Large intestine (tissue), 3 donors: Measurements from ENCODE around the gene ITGA1. TPM values are rescaled to one million over a fixed set of nuclear protein-coding genes. Genes with fewer than 3 reads are reported as not detected.

ENCODE experiments used
- DNase-seq, 2 donors: peaks; one replicate each; pipeline versions ENCODE4 v3.0.0 to v3.0.0-alpha.2; 2013
- H3K27ac ChIP-seq: one replicate; pipeline ENCODE4 v1.5.1; 2013; ENCODE audit warnings: low read length
- H3K27me3 ChIP-seq: 2 replicates; pipeline ENCODE4 v1.6.1; 2013; ENCODE audit warnings: low read length; ENCODE audit not compliant: control insufficient read depth, insufficient read depth
- H3K36me3 ChIP-seq: 2 replicates; pipeline ENCODE4 v1.6.1; 2013; ENCODE audit warnings: low read length; ENCODE audit not compliant: control insufficient read depth, insufficient read depth
- H3K4me1 ChIP-seq: one replicate; pipeline ENCODE4 v1.6.1; 2013; ENCODE audit warnings: low read length; ENCODE audit not compliant: control insufficient read depth, insufficient read depth
- H3K4me3 ChIP-seq: one replicate; pipeline ENCODE4 v1.5.1; 2013; ENCODE audit warnings: low read length
- H3K9me3 ChIP-seq: one replicate; pipeline ENCODE4 v1.6.1; 2013; ENCODE audit warnings: mild to moderate bottlenecking, low read depth, low read length, moderate library complexity; ENCODE audit not compliant: control insufficient read depth
- WGBS: methylation state at CpG from one replicate; pipeline ENCODE4 v1.1.5; 2013; ENCODE audit warnings: low lambda C conversion rate; ENCODE audit not compliant: insufficient coverage; 5-methylcytosine and 5-hydroxymethylcytosine counted together
- polyA plus RNA-seq: library from polyadenylated mRNA; unstranded; fragments of 120-200 nt; gene quantifications from one replicate; pipeline ENCODE4 v1.2.1, GENCODE V29; 2013

The ITGA1 gene
- polyA plus RNA-seq, 1 donor: 30.8 TPM

GRCh38 chr5:52999344-52999949 is 211.7 kb downstream of the ITGA1 start:
- 83% methylated on average over 1 of the region's 1 CpG for WGBS
- Histone ChIP-seq H3K36me3 (no peaks in the 10 kb centered on the region), H3K27me3 (no peaks in the 10 kb centered on the region), H3K27ac (no peak overlapping the region), H3K9me3 (no peaks in the 10 kb centered on the region), H3K4me1 (no peaks in the 10 kb centered on the region), H3K4me3 (no peak overlapping the region)
- DNase-seq: no peak

GRCh38 chr5:53001541-53001940 is 213.8 kb downstream of the ITGA1 start:
- H3K9me3 ChIP-seq: no peaks in the 10 kb centered on the region
- H3K27me3 ChIP-seq: no peaks in the 10 kb centered on the region
- DNase-seq: no peak
- WGBS: no CpG with 5 or more reads among the region's 4 CpGs
- no peak overlapping the region for H3K27ac ChIP-seq
- no peaks in the 10 kb centered on the region for H3K4me1 ChIP-seq
- H3K36me3 ChIP-seq: no peaks in the 10 kb centered on the region
- H3K4me3 ChIP-seq: no peak overlapping the region

- no CpG with 5 or more reads among the region's 1 CpG for WGBS
- DNase-seq: no peak
- H3K27ac ChIP-seq: no peak overlapping the region
Observed at GRCh38 chr5:53002491-53002890, 214.8 kb downstream of the ITGA1 start.

GRCh38 chr5:53003144-53003543 is 215.4 kb downstream of the ITGA1 start:
- H3K9me3 ChIP-seq: no peaks in the 10 kb centered on the region
- no peak overlapping the region for H3K27ac ChIP-seq
- H3K36me3 ChIP-seq: no peaks in the 10 kb centered on the region
- no peaks in the 10 kb centered on the region for H3K4me1 ChIP-seq
- no peak for DNase-seq
- no CpG with 5 or more reads among the region's 1 CpG for WGBS
- H3K27me3 ChIP-seq: no peaks in the 10 kb centered on the region
- no peak overlapping the region for H3K4me3 ChIP-seq

More at GRCh38 chr5:53002491-53002890, 214.8 kb downstream of the ITGA1 start:
- Histone ChIP-seq H3K4me3 (no peak overlapping the region), H3K9me3 (no peaks in the 10 kb centered on the region), H3K27me3 (no peaks in the 10 kb centered on the region), H3K4me1 (no peaks in the 10 kb centered on the region), H3K36me3 (no peaks in the 10 kb centered on the region)

- no peaks in the 10 kb centered on the region for H3K36me3 ChIP-seq
- 71% methylated on average over 3 of the region's 4 CpGs for WGBS
- no peak overlapping the region for H3K4me3 ChIP-seq
- DNase-seq: no peak
- no peaks in the 10 kb centered on the region for H3K9me3 ChIP-seq
- no peak overlapping the region for H3K27ac ChIP-seq
- no peaks in the 10 kb centered on the region for H3K4me1 ChIP-seq
- no peaks in the 10 kb centered on the region for H3K27me3 ChIP-seq
Observed at GRCh38 chr5:53006911-53007890, 219.5 kb downstream of the ITGA1 start.

GRCh38 chr5:53008751-53009150 is 221.0 kb downstream of the ITGA1 start:
- Histone ChIP-seq H3K4me3 (no peak overlapping the region), H3K36me3 (no peaks in the 10 kb centered on the region), H3K4me1 (no peaks in the 10 kb centered on the region), H3K27me3 (no peaks in the 10 kb centered on the region), H3K9me3 (no peaks in the 10 kb centered on the region), H3K27ac (no peak overlapping the region)
- peak in 1 of 2 donors; percentile 30 for DNase-seq
- no CpG with 5 or more reads among the region's 1 CpG for WGBS

Other genes starting within 250 kb of the ITGA1 start
- gene PELO, start within 50 bp of the ITGA1 start, polyA plus RNA-seq: 14.1 TPM
- 13.7 TPM for gene ITGA2, start 201.4 kb downstream of the ITGA1 start, polyA plus RNA-seq